BE2C (cell line): ENCODE data around the gene HS6ST1.
"Not testable (repeated sequence)": the region's sequence is repeated elsewhere in the genome, so short reads cannot be mapped to it uniquely, and the experiment has no call there.

ENCODE experiments used
- DNase-seq: peaks from one replicate; pipeline ENCODE4 v3.0.0-alpha.2; 2020
- H3K27me3 ChIP-seq: fragments of 250-450 bp; sonication (Bioruptor Pico); 2 replicates; pipeline ENCODE4 v1.5.1; 2020; ENCODE audit warnings: mild to moderate bottlenecking
- H3K36me3 ChIP-seq: fragments of 250-450 bp; sonication (Bioruptor Pico); 2 replicates; pipeline ENCODE4 v1.5.1; 2020; ENCODE audit warnings: mild to moderate bottlenecking
- H3K4me1 ChIP-seq: fragments of 250-450 bp; sonication (Bioruptor Pico); 2 replicates; pipeline ENCODE4 v1.5.1; 2020
- H3K4me3 ChIP-seq: 2 replicates; pipeline ENCODE4 v1.5.1; 2011; ENCODE audit warnings: low read depth, low read length
- H3K9me3 ChIP-seq: fragments of 250-450 bp; sonication (Bioruptor Pico); 2 replicates; pipeline ENCODE4 v1.5.1; 2020
- TF ChIP-seq, protein P1 (sequence below): IDR thresholded peaks from 2 replicates; pipeline ENCODE4 v1.5.1; 2012; ENCODE audit warnings: mild to moderate bottlenecking, low read depth, low read length

The HS6ST1 gene

DNA sequence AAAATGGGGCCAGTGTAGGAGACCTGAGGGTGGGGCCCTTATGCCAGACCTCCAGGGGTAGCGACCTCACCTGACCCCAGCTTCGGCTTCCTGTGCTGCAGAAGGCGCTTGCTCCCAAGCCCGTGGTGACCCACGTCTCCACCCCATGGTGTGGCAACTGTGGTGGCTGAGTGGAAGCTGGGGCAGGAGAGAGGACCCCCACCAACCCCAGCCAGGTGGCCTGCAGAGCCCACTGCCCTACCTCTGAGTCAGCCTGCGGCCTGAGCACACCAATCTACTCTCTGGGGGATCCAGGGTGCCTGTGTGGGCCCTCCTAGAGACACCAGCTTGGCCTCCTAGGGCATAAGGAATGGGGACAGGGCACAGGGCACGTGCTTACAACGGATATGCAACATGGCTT is 52.2 kb downstream of the HS6ST1 start:
- not testable (repeated sequence) for H3K4me1 ChIP-seq, DNase-seq, H3K4me3 ChIP-seq, H3K27me3 ChIP-seq, H3K36me3 ChIP-seq, H3K9me3 ChIP-seq

DNA sequence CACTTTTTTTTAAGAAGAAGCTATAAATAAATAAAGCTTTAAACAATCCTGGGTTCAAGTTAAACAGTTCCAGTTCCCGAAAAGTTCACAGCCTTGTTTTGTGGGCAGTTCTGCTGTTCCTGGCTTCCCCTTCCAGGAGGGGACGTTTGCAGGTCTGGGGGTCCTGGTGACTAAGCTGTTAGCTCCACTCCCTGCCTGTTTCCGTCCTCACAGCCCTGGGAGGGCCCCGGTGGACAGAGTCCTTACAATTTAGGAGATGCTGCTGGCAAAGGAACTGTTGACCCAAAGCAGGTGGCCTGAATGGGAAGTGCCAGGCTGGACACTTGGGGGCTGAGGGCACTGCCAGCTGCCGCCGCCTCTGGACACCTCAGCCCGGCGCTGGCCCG is 53.1 kb downstream of the HS6ST1 start:
- DNase-seq, H3K9me3 ChIP-seq, H3K4me1 ChIP-seq, H3K4me3 ChIP-seq, H3K36me3 ChIP-seq, H3K27me3 ChIP-seq: not testable (repeated sequence)

DNA sequence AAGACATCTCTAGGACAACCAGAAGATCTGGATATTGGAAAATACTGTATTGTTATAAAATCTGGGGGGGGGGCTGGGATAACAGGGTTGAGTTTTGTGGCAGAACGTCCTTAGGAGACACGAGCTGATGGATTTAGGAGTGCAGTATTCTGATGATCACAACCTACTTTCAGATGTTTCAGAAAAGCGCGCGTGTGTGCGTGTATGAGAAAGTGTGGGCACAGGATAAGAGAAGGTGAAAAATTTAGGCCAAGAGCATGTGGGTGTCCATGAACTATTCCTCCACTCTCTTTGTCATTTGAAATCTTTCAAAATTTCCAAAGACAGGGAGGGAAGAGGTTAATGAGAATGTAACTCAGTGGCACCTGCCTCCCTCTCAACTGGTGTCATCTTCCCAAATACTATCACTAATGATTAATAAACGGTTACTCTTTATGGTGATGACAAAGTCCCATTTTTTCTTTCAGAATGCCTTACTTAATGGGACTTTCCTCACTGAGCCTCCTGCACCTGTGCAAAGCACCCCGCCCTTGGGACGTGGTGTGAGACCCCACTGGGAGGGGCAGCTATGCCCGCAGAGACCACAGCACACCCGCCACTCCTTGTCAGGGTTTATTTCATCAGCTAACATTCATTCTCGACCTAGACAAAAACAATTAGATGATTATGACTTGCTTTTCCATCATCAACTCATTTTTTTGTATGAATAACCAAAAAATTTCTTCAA is 53.6 kb downstream of the HS6ST1 start:
- Histone ChIP-seq H3K36me3 (no peaks in the 10 kb centered on the region), H3K9me3 (no peaks in the 10 kb centered on the region), H3K4me3 (no peak overlapping the region), H3K4me1 (no peaks in the 10 kb centered on the region), H3K27me3 (no peaks in the 10 kb centered on the region)
- TF ChIP-seq, protein P1, sequence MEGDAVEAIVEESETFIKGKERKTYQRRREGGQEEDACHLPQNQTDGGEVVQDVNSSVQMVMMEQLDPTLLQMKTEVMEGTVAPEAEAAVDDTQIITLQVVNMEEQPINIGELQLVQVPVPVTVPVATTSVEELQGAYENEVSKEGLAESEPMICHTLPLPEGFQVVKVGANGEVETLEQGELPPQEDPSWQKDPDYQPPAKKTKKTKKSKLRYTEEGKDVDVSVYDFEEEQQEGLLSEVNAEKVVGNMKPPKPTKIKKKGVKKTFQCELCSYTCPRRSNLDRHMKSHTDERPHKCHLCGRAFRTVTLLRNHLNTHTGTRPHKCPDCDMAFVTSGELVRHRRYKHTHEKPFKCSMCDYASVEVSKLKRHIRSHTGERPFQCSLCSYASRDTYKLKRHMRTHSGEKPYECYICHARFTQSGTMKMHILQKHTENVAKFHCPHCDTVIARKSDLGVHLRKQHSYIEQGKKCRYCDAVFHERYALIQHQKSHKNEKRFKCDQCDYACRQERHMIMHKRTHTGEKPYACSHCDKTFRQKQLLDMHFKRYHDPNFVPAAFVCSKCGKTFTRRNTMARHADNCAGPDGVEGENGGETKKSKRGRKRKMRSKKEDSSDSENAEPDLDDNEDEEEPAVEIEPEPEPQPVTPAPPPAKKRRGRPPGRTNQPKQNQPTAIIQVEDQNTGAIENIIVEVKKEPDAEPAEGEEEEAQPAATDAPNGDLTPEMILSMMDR: no peak
- DNase-seq: no peak

DNA sequence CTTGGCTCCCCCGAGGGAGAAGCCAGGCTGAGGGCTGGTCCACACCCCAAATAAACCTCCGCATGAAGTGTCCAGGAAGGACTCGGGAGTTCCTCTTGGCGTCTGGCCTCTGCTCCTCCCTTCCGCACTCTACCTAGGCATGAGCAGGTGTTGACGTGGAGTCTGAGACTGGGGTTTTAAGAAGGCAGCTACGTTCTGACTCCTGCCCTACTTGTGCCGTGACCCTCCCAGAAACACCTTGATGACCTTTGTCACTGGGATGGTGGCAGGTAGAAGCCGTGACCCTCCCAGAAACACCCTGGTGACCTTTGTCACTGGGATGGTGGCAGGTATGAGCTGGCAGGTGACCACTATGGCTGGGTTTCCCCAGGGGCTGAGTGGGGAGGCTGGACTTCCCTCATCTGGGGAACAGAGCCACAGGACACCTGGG is 54.8 kb downstream of the HS6ST1 start:
- H3K27me3 ChIP-seq: no peaks in the 10 kb centered on the region
- H3K4me1 ChIP-seq: no peaks in the 10 kb centered on the region
- no peak for DNase-seq
- H3K4me3 ChIP-seq: no peak overlapping the region
- H3K9me3 ChIP-seq: no peaks in the 10 kb centered on the region
- H3K36me3 ChIP-seq: no peaks in the 10 kb centered on the region
- TF ChIP-seq, protein P1: no peak

DNA sequence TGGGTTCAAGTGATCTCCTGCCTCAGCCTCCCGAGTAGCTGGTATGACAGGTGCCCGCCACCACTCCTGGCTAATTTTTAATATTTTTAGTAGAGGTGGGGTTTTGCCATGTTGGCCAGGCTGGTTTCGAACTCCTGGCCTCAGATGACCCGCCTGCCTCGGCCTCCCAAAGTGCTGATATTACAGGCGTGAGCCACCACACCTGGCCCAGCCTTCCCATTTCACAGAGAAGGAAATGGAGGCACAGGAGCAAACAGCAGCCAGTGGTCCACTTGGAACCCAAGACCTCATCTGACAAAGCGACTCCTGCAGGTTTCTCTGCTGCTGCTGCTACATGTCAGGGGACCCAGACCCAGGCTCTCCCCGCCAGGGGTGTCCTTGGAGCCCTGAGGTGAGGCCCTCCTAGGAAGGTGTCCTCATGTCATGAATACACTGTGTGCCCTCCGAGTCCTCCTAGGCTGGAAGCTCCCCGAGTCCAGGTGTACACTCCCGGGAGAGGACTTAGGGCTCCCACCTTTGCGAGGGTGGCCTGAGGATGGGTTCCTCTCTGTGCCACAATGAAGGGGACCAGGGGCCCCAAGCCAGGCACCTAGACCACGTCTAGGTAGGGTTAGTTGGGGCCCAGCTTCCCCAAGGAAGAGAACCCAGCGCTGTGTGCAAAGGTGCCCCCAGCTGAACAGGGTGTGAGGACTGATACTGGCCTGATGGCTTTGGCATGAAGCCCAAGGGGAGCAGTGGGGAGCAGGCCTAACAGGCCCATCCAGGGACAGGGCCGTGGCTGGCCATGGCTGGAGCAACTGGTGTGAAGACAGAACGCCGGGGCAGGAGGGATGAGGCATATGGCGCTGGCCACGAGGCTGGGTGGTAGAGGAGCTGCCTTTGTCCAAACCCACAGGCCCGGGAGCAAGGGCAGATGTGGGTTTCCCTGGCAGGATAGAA is 56.1 kb downstream of the HS6ST1 start:
- H3K27me3 ChIP-seq: no peaks in the 10 kb centered on the region
- no peaks in the 10 kb centered on the region for H3K36me3 ChIP-seq
- TF ChIP-seq, protein P1: no peak
- no peaks in the 10 kb centered on the region for H3K9me3 ChIP-seq
- no peak for DNase-seq
- H3K4me3 ChIP-seq: no peak overlapping the region
- no peaks in the 10 kb centered on the region for H3K4me1 ChIP-seq

DNA sequence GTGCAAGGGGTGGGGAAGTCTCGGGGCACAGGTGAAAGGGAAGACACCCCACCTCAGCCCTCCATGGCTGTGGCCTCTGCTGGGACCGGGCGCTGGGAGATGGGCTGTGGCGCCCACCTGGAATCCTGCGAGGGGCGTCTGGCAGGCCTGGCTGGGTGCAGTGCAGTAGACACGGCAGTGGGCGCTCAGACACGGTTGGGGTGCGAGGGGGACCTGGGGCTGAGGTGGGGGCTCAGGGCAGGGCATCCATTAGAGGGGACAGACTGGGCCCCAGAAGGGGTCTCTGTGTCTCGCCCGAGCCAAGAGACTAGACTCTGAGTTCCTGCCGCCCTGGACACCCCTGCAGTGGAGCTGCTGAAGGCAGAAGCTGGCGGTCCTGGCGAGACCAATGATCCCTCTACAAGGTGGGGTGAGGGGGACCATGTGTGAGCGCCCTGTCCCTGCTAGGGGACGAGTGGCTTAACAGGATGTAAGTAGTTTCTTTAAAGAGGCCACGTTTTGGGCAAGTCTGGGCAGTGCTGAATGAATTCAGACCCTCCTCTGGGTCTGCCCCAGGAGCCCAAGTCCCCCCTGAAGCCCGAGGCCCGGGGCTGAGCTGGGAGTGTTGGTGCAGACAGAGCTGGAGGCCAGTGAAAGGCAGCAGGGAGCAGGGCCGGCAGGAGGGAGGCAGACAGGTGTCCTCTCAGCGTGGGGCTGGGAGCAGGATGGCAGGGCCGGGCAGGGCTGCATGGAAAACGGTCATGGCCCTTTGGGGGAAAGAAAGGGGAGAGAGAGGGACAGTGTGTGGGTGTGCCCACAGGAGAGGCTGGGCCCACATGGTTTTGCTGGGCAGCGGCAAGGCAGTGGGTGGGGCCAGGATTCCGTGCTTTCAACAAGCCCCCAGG is 57.2 kb downstream of the HS6ST1 start:
- DNase-seq: no peak
- TF ChIP-seq, protein P1: no peak
- H3K36me3 ChIP-seq: no peaks in the 10 kb centered on the region

More for the DNA sequence above, 57.2 kb downstream of the HS6ST1 start:
- Histone ChIP-seq H3K9me3 (no peaks in the 10 kb centered on the region), H3K27me3 (no peaks in the 10 kb centered on the region), H3K4me1 (no peaks in the 10 kb centered on the region), H3K4me3 (no peak overlapping the region)
